Mucosa of descending colon (tissue), 3 donors: ENCODE data around the gene HEBP2. TPM values are rescaled to one million over a fixed set of nuclear protein-coding genes. Genes with fewer than 3 reads are reported as not detected.

Experiments used
- ATAC-seq: fragments of 200-7000 bp; cut with Tn5 transposase; one replicate; pipeline ENCODE4 v1.9.1; 2020; ENCODE audit warnings: mild to moderate bottlenecking, moderate library complexity
- DNase-seq, 3 donors: peaks; one replicate each; pipeline ENCODE4 v3.0.0-alpha.2; 2020
- H3K36me3 ChIP-seq: fragments of 200-600 bp; one replicate; pipeline ENCODE4 v1.8.0; 2021; ENCODE audit warnings: low read depth, mild to moderate bottlenecking
- H3K4me1 ChIP-seq: fragments of 200-600 bp; one replicate; pipeline ENCODE4 v1.8.0; 2021; ENCODE audit warnings: low read depth, mild to moderate bottlenecking
- H3K4me3 ChIP-seq: fragments of 200-600 bp; one replicate; pipeline ENCODE4 v1.8.0; 2021; ENCODE audit warnings: mild to moderate bottlenecking
- H3K9me3 ChIP-seq: fragments of 200-600 bp; one replicate; pipeline ENCODE4 v1.8.0; 2021; ENCODE audit warnings: mild to moderate bottlenecking
- intact Hi-C, 2 donors: fragments of 100-400 bp; cut with DNase I in 1 of 2; cut with micrococcal nuclease in 1 of 2; formaldehyde crosslinking; loops; one replicate each; pipeline versions ENCODE4 v1.11.0 to v1.11.1; 2022; cut with DNase I, micrococcal nuclease
- total RNA-seq, 3 donors: library from RNA; stranded (reverse); fragmentation: NEBNext Ultra II Directional in 2 of 3; extraction: Animal tissue kit (Norgen Biotek cat#: 25700) in 2 of 3; gene quantifications; one replicate each; pipeline versions ENCODE4 v1.2.1 to v1.2.4, GENCODE V29; 2021 to 2023
- TF ChIP-seq, protein P1 (sequence below): fragments of 200-600 bp; IDR thresholded peaks from one replicate; pipeline ENCODE4 v1.8.0; 2022; ENCODE audit warnings: antibody characterized with exemption, mild to moderate bottlenecking
- donor health status: DM: no; HTN: no; CAD: no; lungs with moderate emphysema.
- donor health status: DM: no; HTN: no; CAD: no.
- donor health status: DM: no; HTN: yes; CAD: no.

Gene HEBP2
- total RNA-seq, 3 donors from 2014 or later: 78.5 to 101 (median 88.7) TPM

DNA sequence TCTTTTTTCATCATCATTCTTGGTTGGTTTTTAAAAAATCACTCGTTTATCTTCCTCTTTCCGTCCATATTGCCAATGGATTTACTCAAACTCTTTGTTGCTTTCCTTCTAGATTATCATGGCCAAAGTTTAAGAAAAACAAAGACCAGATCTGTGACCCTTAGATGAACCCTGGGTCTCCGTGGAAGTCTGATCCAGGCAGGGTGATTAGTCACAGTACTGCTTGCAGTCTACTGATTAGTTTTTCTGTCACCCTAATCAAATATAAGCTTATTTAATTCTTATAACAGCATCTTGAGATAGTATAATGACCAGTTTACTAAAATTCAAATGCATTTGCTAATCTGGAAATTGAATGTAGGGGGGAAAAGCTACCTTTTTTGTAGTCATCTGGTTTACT lies 32.3 kb upstream of the HEBP2 start:
- Histone ChIP-seq H3K36me3 (no peaks in the 10 kb centered on the region), H3K4me1 (no peaks in the 10 kb centered on the region), H3K4me3 (no peak overlapping the region), H3K9me3 (no peaks in the 10 kb centered on the region)
- TF ChIP-seq, protein P1, sequence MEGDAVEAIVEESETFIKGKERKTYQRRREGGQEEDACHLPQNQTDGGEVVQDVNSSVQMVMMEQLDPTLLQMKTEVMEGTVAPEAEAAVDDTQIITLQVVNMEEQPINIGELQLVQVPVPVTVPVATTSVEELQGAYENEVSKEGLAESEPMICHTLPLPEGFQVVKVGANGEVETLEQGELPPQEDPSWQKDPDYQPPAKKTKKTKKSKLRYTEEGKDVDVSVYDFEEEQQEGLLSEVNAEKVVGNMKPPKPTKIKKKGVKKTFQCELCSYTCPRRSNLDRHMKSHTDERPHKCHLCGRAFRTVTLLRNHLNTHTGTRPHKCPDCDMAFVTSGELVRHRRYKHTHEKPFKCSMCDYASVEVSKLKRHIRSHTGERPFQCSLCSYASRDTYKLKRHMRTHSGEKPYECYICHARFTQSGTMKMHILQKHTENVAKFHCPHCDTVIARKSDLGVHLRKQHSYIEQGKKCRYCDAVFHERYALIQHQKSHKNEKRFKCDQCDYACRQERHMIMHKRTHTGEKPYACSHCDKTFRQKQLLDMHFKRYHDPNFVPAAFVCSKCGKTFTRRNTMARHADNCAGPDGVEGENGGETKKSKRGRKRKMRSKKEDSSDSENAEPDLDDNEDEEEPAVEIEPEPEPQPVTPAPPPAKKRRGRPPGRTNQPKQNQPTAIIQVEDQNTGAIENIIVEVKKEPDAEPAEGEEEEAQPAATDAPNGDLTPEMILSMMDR: no peak
- DNase-seq (no peak), ATAC-seq (no peak)
- intact Hi-C loops: no loop called here

DNA sequence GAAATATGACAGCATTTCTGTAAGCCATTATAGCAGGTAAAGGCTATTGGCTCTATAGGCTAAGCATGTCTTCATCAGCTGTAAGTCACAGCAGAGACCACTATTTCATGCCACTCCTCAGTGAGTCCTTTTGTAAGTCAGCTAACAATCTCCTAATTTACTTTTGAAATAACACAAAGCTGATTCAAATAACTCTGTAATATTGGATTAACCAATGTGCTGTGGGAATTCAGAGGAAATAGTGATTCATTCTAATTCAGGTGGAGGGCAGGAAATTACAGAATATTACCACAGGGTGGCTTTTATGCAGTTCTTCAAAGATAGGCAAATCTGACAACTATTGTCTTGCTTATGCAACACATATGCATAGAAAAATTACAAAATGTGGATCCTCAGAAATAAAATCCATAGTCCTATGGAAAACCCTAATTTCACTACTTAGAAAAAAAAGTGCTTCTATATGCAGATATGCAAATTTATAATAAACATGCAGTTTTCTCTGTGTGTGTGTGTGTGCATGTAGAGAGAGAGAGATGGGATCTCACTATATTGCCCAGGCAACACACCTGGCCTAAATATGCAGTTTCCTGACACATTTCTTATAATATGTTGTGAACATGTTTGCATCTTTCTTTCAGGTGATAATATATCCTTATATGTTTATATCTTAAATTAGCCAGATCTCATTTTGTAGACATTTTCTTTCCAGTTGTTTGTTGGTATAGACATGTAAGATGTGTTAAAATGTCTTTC lies 31.1 kb upstream of the HEBP2 start:
- no peaks in the 10 kb centered on the region for H3K36me3 ChIP-seq
- intact Hi-C loops: no loop called here
- DNase-seq: no peak
- H3K9me3 ChIP-seq: no peaks in the 10 kb centered on the region
- H3K4me3 ChIP-seq: no peak overlapping the region
- ATAC-seq: no peak
- no peaks in the 10 kb centered on the region for H3K4me1 ChIP-seq
- TF ChIP-seq, protein P1: no peak

DNA sequence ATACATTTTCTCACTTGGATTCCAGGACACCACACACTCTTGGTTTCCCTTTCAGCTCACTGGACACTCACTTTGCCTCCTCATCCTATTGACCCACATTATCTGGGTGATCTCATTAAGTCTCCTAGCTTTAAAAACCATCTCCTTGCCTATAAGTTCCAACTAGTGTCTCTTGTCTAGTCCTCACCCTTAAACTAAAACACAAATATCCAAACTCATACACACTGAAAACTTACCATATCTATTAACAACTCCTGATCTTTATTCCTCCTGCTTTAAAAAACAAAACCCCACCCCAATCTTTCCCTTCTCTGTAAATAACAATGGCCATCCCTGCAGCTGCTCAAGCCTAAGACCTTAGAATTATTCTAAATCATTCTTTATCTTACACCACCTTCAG lies 29.8 kb upstream of the HEBP2 start:
- Histone ChIP-seq H3K36me3 (no peaks in the 10 kb centered on the region), H3K4me3 (no peak overlapping the region), H3K4me1 (no peaks in the 10 kb centered on the region), H3K9me3 (no peaks in the 10 kb centered on the region)
- ATAC-seq (no peak), DNase-seq (no peak)
- TF ChIP-seq, protein P1: no peak
- intact Hi-C loops: no loop called here

DNA sequence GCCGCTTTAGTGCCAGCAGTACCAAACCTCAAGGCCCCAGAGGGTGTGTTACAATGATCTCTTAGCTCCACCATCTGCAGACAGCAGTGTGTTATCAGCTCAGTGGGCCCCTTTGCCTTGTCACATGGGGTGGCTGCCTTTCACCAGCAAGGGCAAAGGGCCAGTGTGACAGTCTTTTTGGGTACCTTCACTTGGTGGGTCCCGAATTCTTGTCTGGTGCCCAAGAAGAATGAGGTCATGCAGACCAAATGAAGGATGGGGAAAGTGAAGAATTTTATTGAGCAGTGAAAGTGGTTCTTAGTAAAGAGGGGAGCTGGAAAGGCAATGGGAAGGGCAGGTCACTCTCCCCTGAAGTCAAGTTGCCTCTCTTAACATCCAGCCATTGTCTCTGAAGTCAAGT lies 29.2 kb upstream of the HEBP2 start:
- no peak for DNase-seq
- TF ChIP-seq, protein P1: no peak
- ATAC-seq: no peak

DNA sequence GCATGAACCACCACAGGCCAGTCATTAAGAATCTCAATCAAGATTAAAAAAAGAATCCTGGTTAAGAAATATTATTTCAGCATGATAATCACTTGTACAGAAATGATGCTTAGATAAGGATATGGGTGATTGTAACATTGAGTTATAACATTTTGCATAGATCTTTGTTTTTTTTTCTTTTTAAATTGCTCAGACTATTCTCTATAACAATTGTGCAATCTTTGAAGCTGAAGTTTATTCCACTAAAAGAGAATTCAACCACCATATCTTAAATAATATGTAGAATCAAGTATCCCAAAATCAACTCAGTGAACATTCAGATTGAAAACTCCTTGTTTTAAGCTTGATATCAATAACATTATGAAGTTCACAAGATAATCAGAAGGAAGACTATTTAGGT lies 27.0 kb upstream of the HEBP2 start:
- no peak for DNase-seq
- H3K4me3 ChIP-seq: no peak overlapping the region
- no peak for ATAC-seq
- H3K36me3 ChIP-seq: no peaks in the 10 kb centered on the region
- intact Hi-C loops: no loop called here
- TF ChIP-seq, protein P1: no peak
- H3K9me3 ChIP-seq: no peaks in the 10 kb centered on the region
- no peaks in the 10 kb centered on the region for H3K4me1 ChIP-seq

More for the DNA sequence above, 29.2 kb upstream of the HEBP2 start:
- Histone ChIP-seq H3K4me1 (no peaks in the 10 kb centered on the region), H3K36me3 (no peaks in the 10 kb centered on the region), H3K9me3 (no peaks in the 10 kb centered on the region), H3K4me3 (no peak overlapping the region)
- intact Hi-C loops: no loop called here
